Endodermal cell (in vitro differentiated cells): ENCODE measurements around the gene SPAM1. TPM values are rescaled to one million over a fixed set of nuclear protein-coding genes. Genes with fewer than 3 reads are reported as not detected.

Experiments used
- total RNA-seq, 2 donors: library from RNA; stranded (reverse); fragmentation: NEBNext Ultra II Directional in 1 of 2; extraction: Animal tissue kit (Norgen Biotek cat#: 25700) in 1 of 2; gene quantifications; 2 replicates in 1 of 2; 3 replicates in 1 of 2; pipeline ENCODE4 v1.2.1, GENCODE V29; 2021

SPAM1 gene
- total RNA-seq, 2 donors from 2014 or later = 0.18 to 0.49 TPM

Other genes with a start within 250 kb of the SPAM1 start
- 10 to 100 TPM; 35.1 to 36.7 TPM for gene WASL, start 176.2 kb upstream of the SPAM1 start, total RNA-seq
- gene HYAL4, start 80.1 kb upstream of the SPAM1 start, total RNA-seq = 1 to 10 TPM in 1 of 2 donors, under 1 TPM in 1; 0.51 to 1.2 TPM
- 1 to 10 TPM in 1 of 2 donors, under 1 TPM in 1; 0.31 to 1.5 TPM for gene TMEM229A, start 107.8 kb downstream of the SPAM1 start, total RNA-seq